Fibroblast of villous mesenchyme (primary cell): ENCODE measurements around the gene ABTB2. TPM values are rescaled to one million over a fixed set of nuclear protein-coding genes. Genes with fewer than 3 reads are reported as not detected.
A peak's percentile ranks its signal among the peaks of the same experiment; 100 is the strongest.

Experiments used
- DNase-seq: peaks from one replicate; pipeline ENCODE4 v3.0.0-alpha.2; 2010; ENCODE audit warnings: low read depth
- H3K4me3 ChIP-seq: 2 replicates; pipeline ENCODE4 v1.5.1; 2011; ENCODE audit warnings: low read depth, mild to moderate bottlenecking, low read length
- CTCF ChIP-seq: IDR thresholded peaks from 2 replicates; pipeline ENCODE4 v1.5.1; 2012; ENCODE audit warnings: low read depth, mild to moderate bottlenecking, low read length; ENCODE audit not compliant: insufficient read depth
- total RNA-seq: library from RNA; depleted of rRNA; stranded (reverse); fragments of >200 nt; gene quantifications from 2 replicates; pipeline ENCODE4 v1.2.3, GENCODE V29; 2012

ABTB2 gene
- total RNA-seq, 1 donor: 3.9 TPM

GRCh38 chr11:34349882-34350281, 7.9 kb downstream of the ABTB2 start:
- no peak for DNase-seq
- no peak overlapping the region for H3K4me3 ChIP-seq
- no peak for TF ChIP-seq CTCF

GRCh38 chr11:34348919-34349318, 8.9 kb downstream of the ABTB2 start:
- no peak overlapping the region for H3K4me3 ChIP-seq
- peak; percentile 71 for DNase-seq
- no peak for TF ChIP-seq CTCF

- no peak overlapping the region for H3K4me3 ChIP-seq
- no peak for TF ChIP-seq CTCF
- no peak for DNase-seq
These were observed 9.7 kb downstream of the ABTB2 start for GRCh38 chr11:34348096-34348495.

GRCh38 chr11:34346551-34346950, 11.3 kb downstream of the ABTB2 start:
- no peak overlapping the region for H3K4me3 ChIP-seq
- no peak for DNase-seq
- no peak for TF ChIP-seq CTCF

- DNase-seq: no peak
- no peak for TF ChIP-seq CTCF
- H3K4me3 ChIP-seq: no peak overlapping the region
These were observed 11.8 kb downstream of the ABTB2 start for GRCh38 chr11:34345991-34346480.

- H3K4me3 ChIP-seq: no peak overlapping the region
- no peak for TF ChIP-seq CTCF
- DNase-seq: no peak
These were observed 12.3 kb downstream of the ABTB2 start for GRCh38 chr11:34345540-34345876.

- TF ChIP-seq CTCF: no peak
- H3K4me3 ChIP-seq: no peak overlapping the region
- peak; percentile 89 for DNase-seq
These were observed 12.9 kb downstream of the ABTB2 start for GRCh38 chr11:34344768-34345539.
